ENCODE data around the gene DHRSX. TPM values are rescaled to one million over a fixed set of nuclear protein-coding genes. Genes with fewer than 3 reads are reported as not detected.

Gene DHRSX
- total RNA-seq, 2 donors from 2014 or later = 24.2 to 37.1 TPM

GRCh38 chrX:2427147-2427546 lies 73.6 kb downstream of the DHRSX start:
- 83% methylated on average over 7 of the region's 7 CpGs for WGBS
- Histone ChIP-seq H3K4me1 (replicated peaks) (no peaks in the 10 kb centered on the region), H3K4me3 (no peak overlapping the region), H3K9me3 (no peaks in the 10 kb centered on the region), H3K27ac (no peak overlapping the region), H3K27me3 (replicated peaks; ENCODE audit: insufficient read depth) (no peaks in the 10 kb centered on the region), H3K36me3 (no peaks in the 10 kb centered on the region)
- intact Hi-C loops (cut with DNase I) = no loop called here
- no peak for DNase-seq (ENCODE audit: low spot score)
- TF ChIP-seq CTCF (IDR thresholded peaks at IDR 0.05) = no peak
- no peak for TF ChIP-seq POLR2A (IDR thresholded peaks at IDR 0.05)
- TF ChIP-seq POLR2AphosphoS5 (IDR thresholded peaks at IDR 0.05) = no peak

GRCh38 chrX:2426289-2426882 lies 74.4 kb downstream of the DHRSX start:
- no peaks in the 10 kb centered on the region for H3K27me3 ChIP-seq (replicated peaks; ENCODE audit: insufficient read depth)
- H3K36me3 ChIP-seq = no peaks in the 10 kb centered on the region
- intact Hi-C loops (cut with DNase I) = no loop called here

GRCh38 chrX:2425286-2426071 lies 75.3 kb downstream of the DHRSX start:
- TF ChIP-seq POLR2A (IDR thresholded peaks at IDR 0.05) (no peak), CTCF (IDR thresholded peaks at IDR 0.05) (no peak), POLR2AphosphoS5 (IDR thresholded peaks at IDR 0.05) (no peak)
- intact Hi-C loops (cut with DNase I) = no loop called here

More at GRCh38 chrX:2426289-2426882, 74.4 kb downstream of the DHRSX start:
- Histone ChIP-seq H3K9me3 (no peaks in the 10 kb centered on the region), H3K4me3 (no peak overlapping the region), H3K4me1 (replicated peaks) (no peaks in the 10 kb centered on the region), H3K27ac (no peak overlapping the region)
- no peak for TF ChIP-seq POLR2AphosphoS5 (IDR thresholded peaks at IDR 0.05)
- no peak for TF ChIP-seq CTCF (IDR thresholded peaks at IDR 0.05)
- TF ChIP-seq POLR2A (IDR thresholded peaks at IDR 0.05) = no peak
- no peak for DNase-seq (ENCODE audit: low spot score)

GRCh38 chrX:2424317-2424716 lies 76.5 kb downstream of the DHRSX start:
- Histone ChIP-seq H3K9me3 (no peaks in the 10 kb centered on the region), H3K27ac (no peak overlapping the region), H3K4me1 (replicated peaks) (no peaks in the 10 kb centered on the region), H3K27me3 (replicated peaks; ENCODE audit: insufficient read depth) (no peaks in the 10 kb centered on the region), H3K4me3 (no peak overlapping the region), H3K36me3 (no peaks in the 10 kb centered on the region)
- 91% methylated on average over 2 of the region's 2 CpGs for WGBS
- intact Hi-C loops (cut with DNase I) = no loop called here
- TF ChIP-seq CTCF (IDR thresholded peaks at IDR 0.05) (no peak), POLR2A (IDR thresholded peaks at IDR 0.05) (no peak), POLR2AphosphoS5 (IDR thresholded peaks at IDR 0.05) (no peak)
- DNase-seq (ENCODE audit: low spot score) = no peak

More at GRCh38 chrX:2425286-2426071, 75.3 kb downstream of the DHRSX start:
- WGBS = 96% methylated on average over 13 of the region's 13 CpGs
- H3K36me3 ChIP-seq = no peaks in the 10 kb centered on the region
- no peaks in the 10 kb centered on the region for H3K9me3 ChIP-seq
- H3K4me1 ChIP-seq (replicated peaks) = no peaks in the 10 kb centered on the region
- H3K27ac ChIP-seq = no peak overlapping the region
- no peak overlapping the region for H3K4me3 ChIP-seq
- H3K27me3 ChIP-seq (replicated peaks; ENCODE audit: insufficient read depth) = no peaks in the 10 kb centered on the region
- no peak for DNase-seq (ENCODE audit: low spot score)

GRCh38 chrX:2423899-2424298 lies 76.9 kb downstream of the DHRSX start:
- no peaks in the 10 kb centered on the region for H3K4me1 ChIP-seq (replicated peaks)
- WGBS = 79% methylated on average over 4 of the region's 4 CpGs
- H3K4me3 ChIP-seq = no peak overlapping the region
- no peaks in the 10 kb centered on the region for H3K36me3 ChIP-seq
- H3K27ac ChIP-seq = no peak overlapping the region
- DNase-seq (ENCODE audit: low spot score) = no peak
- intact Hi-C loops (cut with DNase I) = no loop called here
- no peaks in the 10 kb centered on the region for H3K9me3 ChIP-seq
- H3K27me3 ChIP-seq (replicated peaks; ENCODE audit: insufficient read depth) = no peaks in the 10 kb centered on the region
- no peak for TF ChIP-seq CTCF (IDR thresholded peaks at IDR 0.05)
- no peak for TF ChIP-seq POLR2AphosphoS5 (IDR thresholded peaks at IDR 0.05)
- no peak for TF ChIP-seq POLR2A (IDR thresholded peaks at IDR 0.05)

All from prostate gland (tissue), 2 donors.